Adrenal gland (tissue), 12 donors: Measurements from ENCODE around the gene MXRA7. TPM values are rescaled to one million over a fixed set of nuclear protein-coding genes. Genes with fewer than 3 reads are reported as not detected.
"Not testable (repeated sequence)": the region's sequence is repeated elsewhere in the genome, so short reads cannot be mapped to it uniquely, and the experiment has no call there.

Experiments
- DNase-seq, 7 donors: peaks; one replicate each; pipeline ENCODE4 v3.0.0-alpha.2; 2019 to 2020
- H3K27ac ChIP-seq, 5 donors: fragments of 200-600 bp; sonication (generic) in 4 of 5; 1 replicate in 3 of 5; 2 replicates in 2 of 5; pipeline versions ENCODE4 v1.5.1 to v1.8.0; 2016 to 2020; ENCODE audit warnings: mild to moderate bottlenecking in 1 of 5
- H3K27me3 ChIP-seq: fragments of 200-600 bp; 2 replicates; pipeline ENCODE4 v1.8.0; 2021
- H3K36me3 ChIP-seq, 2 donors: fragments of 200-600 bp; replicated peaks in 1 of 2; 1 replicate in 1 of 2; 2 replicates in 1 of 2; pipeline versions ENCODE4 v1.5.1 to v1.8.0; 2018 to 2022
- H3K4me1 ChIP-seq, 2 donors: fragments of 200-600 bp; replicated peaks in 1 of 2; 1 replicate in 1 of 2; 2 replicates in 1 of 2; pipeline versions ENCODE4 v1.5.1 to v1.8.0; 2018 to 2021
- H3K4me3 ChIP-seq, 4 donors: fragments of 200-600 bp; sonication (generic) in 3 of 4; one replicate each; pipeline ENCODE4 v1.5.1; 2016 to 2018
- H3K9me3 ChIP-seq, 3 donors: fragments of 200-600 bp; sonication (generic) in 1 of 3; replicated peaks in 1 of 3; 1 replicate in 2 of 3; 2 replicates in 1 of 3; pipeline versions ENCODE4 v1.5.1 to v1.8.0; 2016 to 2021
- CTCF ChIP-seq, 6 experiments: fragments of 450-650 bp in 4 of 6; fragments of 200-600 bp in 2 of 6; sonication (generic) in 1 of 6; IDR thresholded peaks; 1 replicate in 5 of 6; 2 replicates in 1 of 6; pipeline versions ENCODE4 v1.5.1 to v1.8.0; 2016 to 2021; ENCODE audit warnings: antibody characterized with exemption in 6 of 6, mild to moderate bottlenecking in 2 of 6, moderate library complexity in 1 of 6
- POLR2A ChIP-seq, 2 donors: fragments of 450-650 bp; IDR thresholded peaks; one replicate each; pipeline ENCODE4 v1.6.1; 2017; ENCODE audit warnings: antibody characterized with exemption in 2 of 2, mild to moderate bottlenecking in 2 of 2, moderate library complexity in 1 of 2
- WGBS, 4 donors: extraction: QIAGEN DNeasy Blood & Tissue Kit in 2 of 4; methylation state at CpG; one replicate each; pipeline versions ENCODE4 v1.1.5 to v1.1.7; 2013 to 2017; 5-methylcytosine and 5-hydroxymethylcytosine counted together
- intact Hi-C, 2 donors: fragments of 100-400 bp; cut with DNase I; formaldehyde crosslinking; loops; one replicate each; pipeline versions ENCODE4 v1.14.1 to v1.15.0; 2022 to 2023
- polyA plus RNA-seq, 3 donors: library from polyadenylated mRNA; stranded (reverse); fragments of 200-250 nt in 2 of 3; fragments of 350-450 nt in 1 of 3; fragmentation: Illumina TruSeq in 1 of 3; extraction: RNeasy Lipid Tissue Mini Kit (QIAGEN cat#74804) in 1 of 3; gene quantifications; one replicate each; pipeline ENCODE4 v1.2.3, GENCODE V29; 2013 to 2014
- total RNA-seq, 9 donors: library from RNA; depleted of rRNA in 4 of 9; stranded (reverse); fragments of >200 nt in 4 of 9; fragments of 120-200 nt in 1 of 9; fragmentation: NEBNext Ultra II Directional in 1 of 9; extraction: Animal tissue kit (Norgen Biotek cat#: 25700) in 1 of 9; gene quantifications; one replicate each; pipeline versions ENCODE4 v1.1.0 to v1.2.4, GENCODE V29; 2013 to 2023
- donor health status: healthy with polysubstance abuse.
- donor health status: Bipolar disorder and iron deficiency.
- donor health status: DM: yes; HTN: yes; CAD: no.
- donor health status: DM: no; HTN: no; CAD: no.
- donor health status: DM: no; HTN: no; CAD: no.
- donor health status: DM: yes; HTN: yes; CAD: no.

The MXRA7 gene
- total and polyA plus RNA-seq, 12 donors = 81.5 to 671 (median 356) TPM

- no peaks in the 10 kb centered on the region for H3K27me3 ChIP-seq
- intact Hi-C loops = no loop called here
- H3K4me3 ChIP-seq = no peak overlapping the region
- DNase-seq = no peak
- H3K27ac ChIP-seq = no peak overlapping the region
- no peaks in the 10 kb centered on the region for H3K4me1 ChIP-seq
- no peaks in the 10 kb centered on the region for H3K9me3 ChIP-seq
- TF ChIP-seq POLR2A (IDR thresholded peaks at IDR 0.05) (no peak), CTCF (IDR thresholded peaks at IDR 0.05) (no peak)
- WGBS, 4 donors = 97 to 100% (median 98%) methylated on average over 1 of the region's 1 CpG
- peaks cover 0 to 31% of the 10 kb centered on the region in 2 donors for H3K36me3 ChIP-seq
These were observed 37.9 kb upstream of the MXRA7 start for GRCh38 chr17:76748657-76749056.

GRCh38 chr17:76747716-76748363, 37.1 kb upstream of the MXRA7 start:
- TF ChIP-seq POLR2A (IDR thresholded peaks at IDR 0.05) (no peak), CTCF (IDR thresholded peaks at IDR 0.05) (no peak)
- DNase-seq = peak in 1 of 7 donors; percentile 45
- H3K27ac ChIP-seq = no peak overlapping the region
- no peaks in the 10 kb centered on the region for H3K4me1 ChIP-seq
- no peak overlapping the region for H3K4me3 ChIP-seq
- 75 to 82% (median 79%) methylated on average over 9 of the region's 9 CpGs for WGBS, 4 donors
- intact Hi-C loops = no loop called here
- peaks cover 0 to 36% of the 10 kb centered on the region in 2 donors for H3K36me3 ChIP-seq
- H3K9me3 ChIP-seq = no peaks in the 10 kb centered on the region
- no peaks in the 10 kb centered on the region for H3K27me3 ChIP-seq

GRCh38 chr17:76745785-76746184, 35.0 kb upstream of the MXRA7 start:
- DNase-seq, H3K4me1 ChIP-seq, H3K27ac ChIP-seq, intact Hi-C loops, H3K9me3 ChIP-seq, H3K4me3 ChIP-seq, H3K27me3 ChIP-seq: not testable (repeated sequence)
- peaks cover 0 to 49% of the 10 kb centered on the region in 2 donors for H3K36me3 ChIP-seq
- 95 to 99% (median 97%) methylated on average over 6 of the region's 6 CpGs for WGBS, 4 donors

GRCh38 chr17:76744747-76745146, 34.0 kb upstream of the MXRA7 start:
- Histone ChIP-seq H3K36me3 (peaks cover 0 to 49% of the 10 kb centered on the region in 2 donors), H3K9me3 (no peaks in the 10 kb centered on the region), H3K27me3 (no peaks in the 10 kb centered on the region), H3K4me3 (no peak overlapping the region), H3K4me1 (peaks cover 0 to 18% of the 10 kb centered on the region in 2 donors), H3K27ac (no peak overlapping the region)
- intact Hi-C loops = no loop called here
- no peak for TF ChIP-seq POLR2A (IDR thresholded peaks at IDR 0.05)
- TF ChIP-seq CTCF (IDR thresholded peaks at IDR 0.05) = no peak
- 67 to 100% (median 97%) methylated on average over 2 of the region's 2 CpGs for WGBS, 4 donors
- DNase-seq = no peak

GRCh38 chr17:76742958-76743357, 32.2 kb upstream of the MXRA7 start:
- no peak for DNase-seq
- no peak for TF ChIP-seq POLR2A (IDR thresholded peaks at IDR 0.05)
- no peak for TF ChIP-seq CTCF (IDR thresholded peaks at IDR 0.05)
- Histone ChIP-seq H3K27me3 (no peaks in the 10 kb centered on the region), H3K4me1 (peaks cover 6 to 34% of the 10 kb centered on the region in 2 donors), H3K36me3 (peaks cover 0 to 49% of the 10 kb centered on the region in 2 donors), H3K27ac (peak overlapping the region in 4 of 5 donors; percentile 38 to 77 (median 55)), H3K4me3 (no peak overlapping the region), H3K9me3 (no peaks in the 10 kb centered on the region)
- intact Hi-C loops = no loop called here
